Effector memory CD4-positive, alpha-beta T cell (primary cell): ENCODE data around the gene ADAM22.
"Not testable (repeated sequence)": the region's sequence is repeated elsewhere in the genome, so short reads cannot be mapped to it uniquely, and the experiment has no call there.

Experiments used
- DNase-seq, 3 donors: peaks; one replicate each; pipeline ENCODE4 v3.0.0-alpha.2; 2020
- H3K27ac ChIP-seq: 2 replicates; pipeline ENCODE4 v1.7.0; 2013; ENCODE audit warnings: mild to moderate bottlenecking, low read length, moderate library complexity; ENCODE audit not compliant: insufficient read depth, poor library complexity, severe bottlenecking
- H3K27me3 ChIP-seq: replicated peaks from 2 replicates; pipeline ENCODE4 v1.7.0; 2013; ENCODE audit warnings: mild to moderate bottlenecking, low read length; ENCODE audit not compliant: insufficient read depth, control insufficient read depth, poor library complexity, severe bottlenecking
- H3K36me3 ChIP-seq: 2 replicates; pipeline ENCODE4 v1.7.0; 2013; ENCODE audit warnings: mild to moderate bottlenecking, low read length, moderate library complexity; ENCODE audit not compliant: control insufficient read depth, insufficient read depth
- H3K4me1 ChIP-seq: 2 replicates; pipeline ENCODE4 v1.7.0; 2013; ENCODE audit warnings: low read length, mild to moderate bottlenecking; ENCODE audit not compliant: control insufficient read depth, insufficient read depth, poor library complexity, severe bottlenecking
- H3K4me3 ChIP-seq: 2 replicates; pipeline ENCODE4 v1.7.0; 2013; ENCODE audit warnings: low read length, low read depth, mild to moderate bottlenecking; ENCODE audit not compliant: insufficient read depth, poor library complexity, severe bottlenecking
- H3K9me3 ChIP-seq: 2 replicates; pipeline ENCODE4 v1.7.0; 2013; ENCODE audit warnings: mild to moderate bottlenecking, low read length, moderate library complexity; ENCODE audit not compliant: control insufficient read depth

Gene ADAM22

DNA sequence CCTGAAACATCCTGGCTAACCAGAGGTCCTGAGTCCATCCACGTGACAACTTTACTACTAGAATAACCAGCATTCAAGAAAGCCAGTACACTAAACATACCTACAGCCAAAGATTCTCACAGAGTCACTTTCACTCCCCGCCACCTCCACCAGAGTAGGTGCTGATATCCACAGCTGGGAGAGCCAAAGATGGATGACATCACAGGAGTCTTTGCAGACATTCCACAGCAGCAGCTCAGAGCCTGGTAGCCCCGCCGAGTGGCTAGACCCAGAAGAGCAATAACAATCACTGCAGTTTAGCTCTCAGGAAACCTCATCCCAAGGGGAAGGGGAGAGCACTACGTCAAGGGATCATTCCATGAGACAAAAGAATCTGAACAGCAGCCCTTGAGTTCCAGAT is 13.5 kb upstream of the ADAM22 start:
- H3K36me3 ChIP-seq = no peaks in the 10 kb centered on the region
- H3K4me3 ChIP-seq = no peak overlapping the region
- H3K9me3 ChIP-seq = no peaks in the 10 kb centered on the region
- H3K27me3 ChIP-seq = no peaks in the 10 kb centered on the region
- H3K4me1 ChIP-seq = no peaks in the 10 kb centered on the region
- DNase-seq = no peak
- H3K27ac ChIP-seq = no peak overlapping the region

DNA sequence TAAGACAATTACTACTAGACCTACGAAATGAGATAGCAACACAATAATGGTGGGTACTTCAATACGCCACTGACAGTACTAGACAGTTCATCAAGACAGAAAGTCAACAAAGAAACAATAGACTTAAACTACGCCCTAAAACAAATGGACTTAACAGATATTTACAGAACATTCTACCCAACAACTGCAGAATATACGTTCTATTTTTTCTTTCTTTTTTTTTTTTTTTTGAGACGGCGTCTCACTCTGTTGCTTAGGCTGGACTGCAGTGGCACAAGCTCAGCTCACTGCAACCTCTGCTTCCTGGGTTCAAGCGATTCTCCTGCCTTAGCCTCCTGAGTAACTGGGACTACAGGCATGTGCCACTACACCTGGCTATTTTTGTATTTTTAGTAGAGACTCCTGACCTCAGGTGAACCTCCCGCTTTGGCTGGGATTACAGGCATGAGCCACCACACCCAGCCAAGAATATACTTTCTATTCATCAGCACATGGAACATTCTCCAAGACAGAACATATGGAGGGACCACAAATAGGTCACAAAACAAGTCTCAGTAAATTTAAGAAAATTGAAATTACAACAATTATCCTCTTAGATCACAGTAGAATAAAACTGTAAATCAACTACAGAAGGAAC is 11.2 kb upstream of the ADAM22 start:
- not testable (repeated sequence) for DNase-seq, H3K27ac ChIP-seq, H3K27me3 ChIP-seq, H3K4me3 ChIP-seq, H3K36me3 ChIP-seq, H3K9me3 ChIP-seq, H3K4me1 ChIP-seq

DNA sequence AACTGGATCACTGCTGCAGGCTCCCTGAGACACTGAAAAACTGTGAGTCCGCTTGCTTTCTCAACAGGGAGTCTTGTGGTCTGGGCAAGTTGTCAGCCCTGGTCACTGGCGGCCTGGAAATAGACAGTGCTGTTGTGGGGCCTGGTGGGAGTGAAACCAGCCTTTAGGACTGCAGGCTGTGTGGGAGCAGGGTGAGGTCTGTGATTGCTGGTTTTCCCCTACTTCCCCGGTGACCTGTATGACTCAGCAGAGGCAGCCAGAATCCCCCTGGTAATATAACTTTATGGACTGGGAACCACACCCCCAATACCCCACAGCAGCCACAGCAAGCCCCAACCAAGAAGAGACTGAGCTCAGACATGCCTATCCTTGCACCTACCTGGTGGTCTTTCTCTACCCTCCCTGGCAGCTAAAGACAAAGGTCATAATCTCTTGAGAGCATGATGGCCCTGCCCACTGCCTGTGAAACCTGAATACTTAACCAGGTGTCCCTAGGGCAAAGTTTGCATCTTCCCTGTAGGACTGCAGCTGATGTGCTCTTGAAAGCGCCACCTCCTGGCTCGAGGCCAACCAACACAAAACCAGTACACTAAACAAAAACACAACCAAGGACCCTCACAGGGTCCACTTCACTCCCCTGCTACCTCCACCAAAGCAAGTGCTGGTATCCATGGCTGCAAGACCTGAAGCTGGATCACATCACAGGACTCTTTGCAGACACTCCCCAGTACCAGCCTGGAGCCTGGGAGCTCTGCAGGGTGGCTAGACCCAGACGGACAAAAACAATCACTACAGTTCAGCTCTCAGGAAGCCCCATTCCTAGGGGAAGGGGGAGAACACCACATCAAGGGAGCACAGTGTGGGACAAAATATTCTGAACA is 7.2 kb upstream of the ADAM22 start:
- no peak for DNase-seq

DNA sequence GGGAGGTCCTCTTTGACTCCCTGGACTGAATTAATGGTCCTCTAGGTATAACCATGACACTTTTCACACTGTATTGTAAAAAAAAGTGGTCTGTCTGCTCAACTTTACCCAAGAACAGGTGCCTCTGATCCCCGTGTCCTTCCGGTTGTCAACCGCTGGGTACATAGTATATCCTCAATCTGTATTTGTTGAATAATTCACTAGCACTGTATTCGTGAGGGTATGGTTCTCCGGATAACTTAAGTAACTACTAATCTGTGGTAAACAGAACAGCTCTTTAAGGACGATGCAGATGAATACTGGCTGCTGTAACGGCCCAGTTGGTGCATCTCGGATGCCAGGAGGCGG is 472 bp upstream of the ADAM22 start:
- no peak overlapping the region for H3K27ac ChIP-seq

More for the DNA sequence above, 7.2 kb upstream of the ADAM22 start:
- Histone ChIP-seq H3K36me3 (no peaks in the 10 kb centered on the region), H3K27ac (no peak overlapping the region), H3K27me3 (no peaks in the 10 kb centered on the region), H3K4me3 (no peak overlapping the region), H3K9me3 (no peaks in the 10 kb centered on the region), H3K4me1 (no peaks in the 10 kb centered on the region)

DNA sequence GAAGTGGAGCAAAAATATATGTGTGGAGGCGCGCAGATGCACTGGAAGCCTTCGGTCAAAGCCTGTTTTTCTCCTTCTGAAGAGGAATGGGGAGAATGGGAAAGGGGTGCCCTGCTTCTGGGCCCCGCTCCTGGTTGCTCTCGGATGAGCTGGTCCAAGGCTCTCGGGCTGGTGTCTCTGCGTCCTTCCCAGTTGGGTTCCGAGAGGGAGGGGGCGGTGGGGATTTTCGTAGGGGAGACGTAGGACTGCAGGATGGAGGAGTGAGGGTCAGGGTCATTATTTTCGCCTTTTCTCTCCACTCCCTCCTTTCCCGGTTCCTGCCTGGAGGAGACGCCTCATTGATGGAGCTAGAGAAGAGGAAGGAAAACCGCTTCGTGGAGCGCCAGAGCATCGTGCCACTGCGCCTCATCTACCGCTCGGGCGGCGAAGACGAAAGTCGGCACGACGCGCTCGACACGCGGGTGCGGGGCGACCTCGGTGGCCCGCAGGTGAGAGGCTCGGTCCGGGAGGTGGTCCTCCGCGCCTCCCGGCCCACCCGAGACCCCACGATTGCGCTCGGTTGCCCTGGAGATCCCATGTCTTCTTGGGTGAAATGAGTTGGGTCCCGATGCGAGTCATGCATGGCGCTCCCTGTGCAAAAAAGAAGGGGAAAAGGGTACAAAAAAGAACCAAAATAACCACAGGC is 790 bp downstream of the ADAM22 start:
- no peaks in the 10 kb centered on the region for H3K27me3 ChIP-seq
- H3K4me1 ChIP-seq = peaks cover 8% of the 10 kb centered on the region
- no peaks in the 10 kb centered on the region for H3K36me3 ChIP-seq
- peak overlapping the region; percentile 27 for H3K27ac ChIP-seq
- peak overlapping the region; percentile 87 for H3K4me3 ChIP-seq
- no peaks in the 10 kb centered on the region for H3K9me3 ChIP-seq
- DNase-seq = no peak

More for the DNA sequence above, 472 bp upstream of the ADAM22 start:
- H3K36me3 ChIP-seq = no peaks in the 10 kb centered on the region
- H3K4me3 ChIP-seq = peak overlapping the region; percentile 87
- DNase-seq = no peak
- H3K9me3 ChIP-seq = no peaks in the 10 kb centered on the region
- peaks cover 8% of the 10 kb centered on the region for H3K4me1 ChIP-seq
- no peaks in the 10 kb centered on the region for H3K27me3 ChIP-seq

DNA sequence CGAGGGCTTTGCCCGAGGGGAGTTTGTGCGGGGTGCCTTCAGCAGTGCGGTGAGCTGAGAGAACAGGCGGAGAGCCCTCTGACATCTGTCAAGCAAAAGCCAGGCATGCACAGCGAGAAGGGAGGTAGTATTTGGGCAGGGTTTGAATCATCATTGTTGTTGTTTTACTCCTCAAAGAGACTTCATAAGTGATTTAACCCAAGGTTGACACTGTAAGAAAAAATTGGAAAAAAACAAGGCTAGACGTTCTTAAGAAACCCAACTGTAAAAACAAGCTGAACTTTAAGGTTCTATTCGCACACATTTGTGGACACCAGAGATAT is 1.3 kb downstream of the ADAM22 start:
- H3K4me3 ChIP-seq = peak overlapping the region; percentile 87

DNA sequence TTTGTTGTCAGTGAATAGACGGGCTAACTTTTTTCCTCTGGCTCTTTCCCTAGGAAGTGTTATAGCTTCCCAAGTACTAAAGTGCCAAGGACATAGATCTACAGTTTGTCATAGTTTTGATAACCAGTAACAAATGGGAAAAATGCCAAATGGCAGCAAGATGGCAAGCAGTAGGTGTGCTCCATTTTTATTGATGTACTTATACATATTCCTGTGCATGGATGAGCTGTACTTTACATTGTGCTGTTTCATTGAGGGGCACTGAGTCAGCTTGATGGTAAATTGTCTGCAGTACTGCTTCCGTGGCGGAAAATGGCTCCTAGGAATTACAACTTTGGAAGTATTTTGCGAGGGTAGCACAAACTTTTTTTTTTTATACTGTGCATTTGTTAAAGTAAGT is 7.1 kb downstream of the ADAM22 start:
- Histone ChIP-seq H3K4me1 (no peaks in the 10 kb centered on the region), H3K27ac (no peak overlapping the region), H3K36me3 (no peaks in the 10 kb centered on the region), H3K9me3 (no peaks in the 10 kb centered on the region), H3K4me3 (no peak overlapping the region), H3K27me3 (no peaks in the 10 kb centered on the region)
- DNase-seq = no peak

More for the DNA sequence above, 1.3 kb downstream of the ADAM22 start:
- H3K9me3 ChIP-seq = no peaks in the 10 kb centered on the region
- peaks cover 8% of the 10 kb centered on the region for H3K4me1 ChIP-seq
- no peaks in the 10 kb centered on the region for H3K36me3 ChIP-seq
- H3K27me3 ChIP-seq = no peaks in the 10 kb centered on the region
- no peak overlapping the region for H3K27ac ChIP-seq
- no peak for DNase-seq

DNA sequence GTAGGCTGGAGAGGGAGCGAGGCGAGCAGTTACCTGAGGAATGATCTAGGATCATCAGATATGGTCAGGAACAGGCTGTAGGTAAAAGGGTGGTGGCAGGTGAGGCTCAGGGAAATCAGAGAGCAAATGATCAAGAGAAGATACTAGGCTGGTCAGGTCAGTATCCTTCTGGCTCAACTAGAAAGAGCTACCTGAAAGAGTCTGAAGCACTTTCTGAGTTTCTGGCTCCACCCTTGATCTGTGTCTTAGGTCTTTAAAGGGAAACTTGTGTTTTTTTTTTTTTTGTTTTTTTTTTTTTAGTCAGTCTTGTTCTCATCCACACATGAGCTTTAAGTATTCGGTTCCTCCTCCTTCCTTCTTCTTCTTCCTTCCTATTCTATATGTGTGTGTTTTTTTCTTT is 10.5 kb downstream of the ADAM22 start:
- Histone ChIP-seq H3K36me3 (no peaks in the 10 kb centered on the region), H3K27me3 (no peaks in the 10 kb centered on the region), H3K9me3 (no peaks in the 10 kb centered on the region), H3K4me1 (no peaks in the 10 kb centered on the region), H3K4me3 (no peak overlapping the region), H3K27ac (no peak overlapping the region)
- DNase-seq = no peak

DNA sequence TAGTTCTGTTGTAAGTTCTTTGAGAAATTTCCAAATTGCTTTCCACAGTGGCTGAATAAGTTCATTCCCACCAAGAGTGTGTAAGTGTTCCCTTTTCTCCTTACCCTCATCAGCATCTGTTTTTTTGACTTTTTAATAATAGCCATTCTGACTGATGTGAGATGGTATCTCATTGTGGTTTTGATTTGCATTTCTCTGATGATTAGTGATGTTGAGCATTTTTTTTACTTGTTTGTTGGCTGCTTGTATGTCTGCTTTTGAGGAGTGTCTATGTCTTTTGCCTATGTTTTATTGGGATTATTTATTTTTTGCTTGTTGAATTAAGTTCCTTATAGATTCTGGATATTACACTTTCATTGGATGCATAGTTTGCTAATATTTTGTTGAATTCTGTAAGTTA is 11.9 kb downstream of the ADAM22 start:
- not testable (repeated sequence) for H3K27ac ChIP-seq, DNase-seq, H3K4me1 ChIP-seq

DNA sequence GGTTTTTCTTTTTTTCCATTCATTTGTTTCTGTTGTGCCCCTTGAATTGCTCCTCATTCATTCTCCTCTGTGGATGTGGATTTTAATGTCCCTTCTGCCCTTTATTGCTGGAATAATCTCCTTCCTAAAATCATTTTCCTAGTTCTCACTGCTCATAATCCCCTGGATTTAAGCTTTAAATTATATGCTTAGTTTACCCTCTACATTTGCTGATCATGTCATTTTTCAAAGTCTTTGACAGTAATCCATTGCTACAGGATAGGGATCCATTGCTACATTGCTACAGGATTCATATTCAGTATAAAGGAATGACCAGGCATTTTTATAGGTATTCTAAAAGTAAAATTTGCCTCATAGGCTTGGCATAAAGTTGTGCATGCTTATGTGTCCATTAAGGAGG is 14.3 kb downstream of the ADAM22 start:
- DNase-seq = no peak
- no peaks in the 10 kb centered on the region for H3K36me3 ChIP-seq

More for the DNA sequence above, 11.9 kb downstream of the ADAM22 start:
- not testable (repeated sequence) for H3K27me3 ChIP-seq, H3K4me3 ChIP-seq, H3K9me3 ChIP-seq, H3K36me3 ChIP-seq

More for the DNA sequence above, 14.3 kb downstream of the ADAM22 start:
- Histone ChIP-seq H3K9me3 (no peaks in the 10 kb centered on the region), H3K4me3 (no peak overlapping the region), H3K4me1 (no peaks in the 10 kb centered on the region), H3K27me3 (no peaks in the 10 kb centered on the region), H3K27ac (no peak overlapping the region)
